ENCODE results near the gene RNF213.

DNA sequence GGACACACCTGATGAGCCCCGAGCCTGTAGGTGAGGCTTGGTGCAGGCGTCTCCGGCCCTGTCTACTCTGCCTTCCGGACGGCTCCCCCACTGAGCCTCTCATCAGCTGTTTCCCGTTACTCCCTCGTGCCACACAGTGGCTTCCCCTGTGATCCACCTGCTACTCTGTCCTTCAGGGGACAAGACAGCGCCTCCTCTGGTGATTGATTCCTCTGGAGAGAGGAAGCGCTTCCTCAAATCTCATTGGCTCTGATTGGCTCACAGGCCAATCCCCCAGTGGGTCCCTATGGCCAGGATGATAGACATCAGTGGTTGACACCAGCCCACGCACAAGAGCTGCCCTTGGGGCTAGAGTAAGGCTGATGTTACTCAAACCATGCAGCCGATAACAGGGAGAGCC is 24.0 kb downstream of the RNF213 start:
- TF ChIP-seq POLR2AphosphoS5 (IDR thresholded peaks at IDR 0.05) (no peak), POLR2A (IDR thresholded peaks at IDR 0.05) (no peak), EP300 (IDR thresholded peaks at IDR 0.05; ENCODE audit: low read depth) (no peak)
- TF ChIP-seq, protein P1, sequence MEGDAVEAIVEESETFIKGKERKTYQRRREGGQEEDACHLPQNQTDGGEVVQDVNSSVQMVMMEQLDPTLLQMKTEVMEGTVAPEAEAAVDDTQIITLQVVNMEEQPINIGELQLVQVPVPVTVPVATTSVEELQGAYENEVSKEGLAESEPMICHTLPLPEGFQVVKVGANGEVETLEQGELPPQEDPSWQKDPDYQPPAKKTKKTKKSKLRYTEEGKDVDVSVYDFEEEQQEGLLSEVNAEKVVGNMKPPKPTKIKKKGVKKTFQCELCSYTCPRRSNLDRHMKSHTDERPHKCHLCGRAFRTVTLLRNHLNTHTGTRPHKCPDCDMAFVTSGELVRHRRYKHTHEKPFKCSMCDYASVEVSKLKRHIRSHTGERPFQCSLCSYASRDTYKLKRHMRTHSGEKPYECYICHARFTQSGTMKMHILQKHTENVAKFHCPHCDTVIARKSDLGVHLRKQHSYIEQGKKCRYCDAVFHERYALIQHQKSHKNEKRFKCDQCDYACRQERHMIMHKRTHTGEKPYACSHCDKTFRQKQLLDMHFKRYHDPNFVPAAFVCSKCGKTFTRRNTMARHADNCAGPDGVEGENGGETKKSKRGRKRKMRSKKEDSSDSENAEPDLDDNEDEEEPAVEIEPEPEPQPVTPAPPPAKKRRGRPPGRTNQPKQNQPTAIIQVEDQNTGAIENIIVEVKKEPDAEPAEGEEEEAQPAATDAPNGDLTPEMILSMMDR (IDR thresholded peaks at IDR 0.05), result no peak
